Neural progenitor cell (in vitro differentiated cells): ENCODE data around the gene DISC1. TPM values are rescaled to one million over a fixed set of nuclear protein-coding genes. Genes with fewer than 3 reads are reported as not detected.
A peak's percentile ranks its signal among the peaks of the same experiment; 100 is the strongest.

Experiments
- DNase-seq: peaks from one replicate; pipeline ENCODE4 v3.0.0-alpha.2; 2016; ENCODE audit warnings: low spot score
- H2AFZ ChIP-seq: fragments of 200-600 bp; sonication (generic); replicated peaks from 2 replicates; pipeline ENCODE4 v1.6.1; 2016; ENCODE audit warnings: antibody characterized with exemption
- H3F3A ChIP-seq: fragments of 200-600 bp; sonication (generic); 2 replicates; pipeline ENCODE4 v1.6.1; 2016; ENCODE audit warnings: antibody characterized with exemption, low read depth
- H3K27ac ChIP-seq: fragments of 200-600 bp; sonication (generic); 2 replicates; pipeline ENCODE4 v1.5.1; 2016; ENCODE audit warnings: mild to moderate bottlenecking
- H3K27me3 ChIP-seq: fragments of 200-600 bp; sonication (generic); 2 replicates; pipeline ENCODE4 v1.6.1; 2016; ENCODE audit warnings: mild to moderate bottlenecking, moderate library complexity
- H3K36me3 ChIP-seq: fragments of 200-600 bp; sonication (generic); 2 replicates; pipeline ENCODE4 v1.5.1; 2016
- H3K4me1 ChIP-seq: fragments of 200-600 bp; sonication (generic); 2 replicates; pipeline ENCODE4 v1.6.1; 2016; ENCODE audit warnings: mixed run types
- H3K4me2 ChIP-seq: fragments of 200-600 bp; sonication (generic); 2 replicates; pipeline ENCODE4 v1.6.1; 2016
- H3K4me3 ChIP-seq: fragments of 200-600 bp; sonication (generic); 2 replicates; pipeline ENCODE4 v1.5.1; 2016
- H3K79me2 ChIP-seq: fragments of 200-600 bp; sonication (generic); 2 replicates; pipeline ENCODE4 v1.6.1; 2016; ENCODE audit warnings: low read depth
- H3K9ac ChIP-seq: fragments of 200-600 bp; sonication (generic); 2 replicates; pipeline ENCODE4 v1.6.1; 2016
- H3K9me3 ChIP-seq: fragments of 200-600 bp; sonication (generic); 2 replicates; pipeline ENCODE4 v1.5.1; 2016; ENCODE audit warnings: low read depth
- H4K20me1 ChIP-seq: fragments of 200-600 bp; sonication (generic); 2 replicates; pipeline ENCODE4 v1.6.1; 2016; ENCODE audit warnings: low read depth
- H3K27ac Mint-ChIP-seq: 3 replicates; pipeline ENCODE4 v1.8.0; 2021; ENCODE audit warnings: mixed read lengths
- H3K27me3 Mint-ChIP-seq: 2 replicates; pipeline ENCODE4 v1.8.0; 2022; ENCODE audit warnings: low read depth, mild to moderate bottlenecking, inconsistent platforms, moderate library complexity, mixed read lengths; ENCODE audit not compliant: insufficient read depth
- H3K36me3 Mint-ChIP-seq: 3 replicates; pipeline ENCODE4 v1.8.0; 2021; ENCODE audit warnings: mixed read lengths
- H3K4me1 Mint-ChIP-seq: 3 replicates; pipeline ENCODE4 v1.8.0; 2021; ENCODE audit warnings: mixed read lengths
- H3K4me3 Mint-ChIP-seq: 3 replicates; pipeline ENCODE4 v1.8.0; 2021; ENCODE audit warnings: mild to moderate bottlenecking, moderate library complexity, mixed read lengths
- H3K9me3 Mint-ChIP-seq: 3 replicates; pipeline ENCODE4 v1.8.0; 2020; ENCODE audit warnings: mixed read lengths
- EZH2 ChIP-seq: fragments of 200-600 bp; sonication (generic); IDR thresholded peaks from 2 replicates; pipeline ENCODE4 v1.6.1; 2017; ENCODE audit warnings: antibody characterized with exemption, mild to moderate bottlenecking, moderate library complexity
- EZH2phosphoT487 ChIP-seq: fragments of 200-600 bp; sonication (generic); IDR thresholded peaks from 2 replicates; pipeline ENCODE4 v1.6.1; 2017; ENCODE audit warnings: antibody characterized with exemption
- total RNA-seq: library from RNA; depleted of rRNA; stranded (reverse); fragments of >200 nt; gene quantifications from 2 replicates; pipeline ENCODE4 v1.2.3, GENCODE V29; 2015; ENCODE audit warnings: low replicate concordance
- TF ChIP-seq, protein P1 (sequence below): fragments of 200-600 bp; sonication (generic); IDR thresholded peaks from 2 replicates; pipeline ENCODE4 v1.5.1; 2017; ENCODE audit warnings: antibody characterized with exemption, mild to moderate bottlenecking

Gene DISC1
- total RNA-seq, 1 donor from 2014 or later, result 1.8 TPM

DNA sequence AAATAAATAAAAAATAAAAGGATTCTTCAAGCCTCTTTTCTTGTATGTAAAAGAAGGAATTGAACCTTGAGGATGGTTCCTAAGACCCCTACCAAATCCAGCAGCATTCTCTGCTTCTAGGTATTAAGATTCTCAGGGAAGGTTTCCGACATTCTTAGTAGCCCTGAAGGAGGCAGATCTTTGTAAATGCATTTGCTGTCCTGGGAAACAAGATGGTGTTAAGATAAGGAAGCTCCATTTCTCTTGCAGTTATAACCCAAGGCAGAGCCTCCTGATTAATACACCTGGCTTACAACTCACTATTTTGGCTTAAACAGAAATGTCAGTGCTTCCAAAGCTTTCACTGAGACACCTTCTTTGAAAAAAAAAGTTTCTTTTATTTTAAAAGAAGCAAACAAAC lies 393.8 kb downstream of the DISC1 start:
- Histone ChIP-seq H3K79me2 (no peaks in the 10 kb centered on the region), H3K4me3 (no peak overlapping the region), H3K27me3 (no peaks in the 10 kb centered on the region), H3K27ac (no peak overlapping the region), H3K4me1 (no peaks in the 10 kb centered on the region), H3F3A (no peaks in the 10 kb centered on the region), H3K9me3 (no peaks in the 10 kb centered on the region), H4K20me1 (no peaks in the 10 kb centered on the region), H2AFZ (no peak overlapping the region), H3K36me3 (no peaks in the 10 kb centered on the region), H3K9ac (no peak overlapping the region), H3K4me2 (no peak overlapping the region)
- Mint-ChIP-seq H3K36me3 (no peaks in the 10 kb centered on the region), H3K27ac (no peak overlapping the region), H3K9me3 (no peaks in the 10 kb centered on the region), H3K4me1 (no peaks in the 10 kb centered on the region), H3K27me3 (no peaks in the 10 kb centered on the region), H3K4me3 (no peak overlapping the region)
- TF ChIP-seq, protein P1, sequence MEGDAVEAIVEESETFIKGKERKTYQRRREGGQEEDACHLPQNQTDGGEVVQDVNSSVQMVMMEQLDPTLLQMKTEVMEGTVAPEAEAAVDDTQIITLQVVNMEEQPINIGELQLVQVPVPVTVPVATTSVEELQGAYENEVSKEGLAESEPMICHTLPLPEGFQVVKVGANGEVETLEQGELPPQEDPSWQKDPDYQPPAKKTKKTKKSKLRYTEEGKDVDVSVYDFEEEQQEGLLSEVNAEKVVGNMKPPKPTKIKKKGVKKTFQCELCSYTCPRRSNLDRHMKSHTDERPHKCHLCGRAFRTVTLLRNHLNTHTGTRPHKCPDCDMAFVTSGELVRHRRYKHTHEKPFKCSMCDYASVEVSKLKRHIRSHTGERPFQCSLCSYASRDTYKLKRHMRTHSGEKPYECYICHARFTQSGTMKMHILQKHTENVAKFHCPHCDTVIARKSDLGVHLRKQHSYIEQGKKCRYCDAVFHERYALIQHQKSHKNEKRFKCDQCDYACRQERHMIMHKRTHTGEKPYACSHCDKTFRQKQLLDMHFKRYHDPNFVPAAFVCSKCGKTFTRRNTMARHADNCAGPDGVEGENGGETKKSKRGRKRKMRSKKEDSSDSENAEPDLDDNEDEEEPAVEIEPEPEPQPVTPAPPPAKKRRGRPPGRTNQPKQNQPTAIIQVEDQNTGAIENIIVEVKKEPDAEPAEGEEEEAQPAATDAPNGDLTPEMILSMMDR, result no peak
- no peak for TF ChIP-seq EZH2phosphoT487
- TF ChIP-seq EZH2, result no peak
- no peak for DNase-seq

DNA sequence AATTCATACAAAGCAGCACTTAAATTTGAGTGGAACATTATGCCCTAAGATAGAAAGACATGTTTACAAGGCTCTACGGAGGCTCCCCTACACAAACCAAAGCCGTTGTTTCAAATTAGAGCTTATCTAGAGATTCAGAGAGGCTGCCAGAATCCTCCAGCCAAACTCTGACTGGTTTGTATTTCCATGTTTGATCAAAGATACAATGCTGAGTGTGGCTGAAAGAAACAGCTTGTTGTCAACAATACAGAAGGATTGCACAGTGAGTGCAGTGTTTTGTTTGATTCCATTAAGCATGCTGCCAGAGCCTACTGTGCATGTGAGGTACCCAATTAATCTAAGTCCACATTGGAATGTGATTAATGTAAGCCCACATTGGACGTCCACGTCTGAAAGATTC lies 402.7 kb downstream of the DISC1 start:
- H3K4me3 ChIP-seq, result no peak overlapping the region
- H3K36me3 ChIP-seq, result no peaks in the 10 kb centered on the region
- H3K9ac ChIP-seq, result no peak overlapping the region
- Mint-ChIP-seq H3K4me1 (peaks cover 15% of the 10 kb centered on the region), H3K4me3 (no peak overlapping the region), H3K27ac (no peak overlapping the region), H3K36me3 (no peaks in the 10 kb centered on the region), H3K27me3 (peaks cover 2% of the 10 kb centered on the region), H3K9me3 (no peaks in the 10 kb centered on the region)
- TF ChIP-seq EZH2phosphoT487 (no peak), EZH2 (no peak)
- TF ChIP-seq, protein P1, result no peak
- peak; percentile 12 for DNase-seq
- H3F3A ChIP-seq, result no peaks in the 10 kb centered on the region
- no peak overlapping the region for H3K4me2 ChIP-seq
- no peak overlapping the region for H3K27ac ChIP-seq
- H4K20me1 ChIP-seq, result no peaks in the 10 kb centered on the region
- peaks cover 8% of the 10 kb centered on the region for H3K4me1 ChIP-seq
- no peaks in the 10 kb centered on the region for H3K27me3 ChIP-seq
- no peak overlapping the region for H2AFZ ChIP-seq
- H3K9me3 ChIP-seq, result no peaks in the 10 kb centered on the region
- no peaks in the 10 kb centered on the region for H3K79me2 ChIP-seq

DNA sequence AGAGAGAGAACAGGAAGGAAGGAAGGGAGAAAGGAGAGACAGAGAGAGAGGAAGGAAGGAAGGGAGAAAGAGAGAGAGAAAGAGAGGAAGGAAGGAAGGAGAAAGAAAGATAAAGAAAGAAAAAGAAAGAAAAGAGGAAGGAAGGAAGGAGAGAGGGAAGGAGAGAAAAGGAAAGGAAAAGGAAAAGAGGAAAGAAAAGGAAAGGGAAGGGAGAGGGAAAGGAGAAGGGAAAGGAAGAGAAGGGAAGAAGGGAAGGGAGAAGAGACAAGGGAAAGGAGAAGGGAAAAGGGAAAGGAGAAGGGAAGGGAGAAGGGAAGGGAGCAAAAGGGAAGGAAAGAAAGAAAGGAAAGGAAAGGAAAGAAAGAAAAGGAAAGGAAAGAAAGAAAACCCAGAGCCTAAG lies 404.6 kb downstream of the DISC1 start:
- DNase-seq, result no peak
- no peak overlapping the region for H3K4me3 Mint-ChIP-seq

More for the DNA sequence above, 404.6 kb downstream of the DISC1 start:
- H3K27me3 Mint-ChIP-seq, result no peaks in the 10 kb centered on the region
- TF ChIP-seq, protein P1, result no peak
- TF ChIP-seq EZH2phosphoT487, result no peak
- no peak for TF ChIP-seq EZH2
- H3K9me3 ChIP-seq, result no peaks in the 10 kb centered on the region
- H3K4me3 ChIP-seq, result no peak overlapping the region
- no peaks in the 10 kb centered on the region for H3K27me3 ChIP-seq
- no peak overlapping the region for H3K27ac Mint-ChIP-seq
- H3K79me2 ChIP-seq, result no peaks in the 10 kb centered on the region
- H3K9me3 Mint-ChIP-seq, result no peaks in the 10 kb centered on the region
- no peak overlapping the region for H3K9ac ChIP-seq
- no peaks in the 10 kb centered on the region for H3K36me3 Mint-ChIP-seq
- H3K36me3 ChIP-seq, result no peaks in the 10 kb centered on the region
- no peak overlapping the region for H2AFZ ChIP-seq
- peaks cover 24% of the 10 kb centered on the region for H3K4me1 Mint-ChIP-seq
- no peaks in the 10 kb centered on the region for H3F3A ChIP-seq
- H3K4me2 ChIP-seq, result no peak overlapping the region
- no peak overlapping the region for H3K27ac ChIP-seq
- H3K4me1 ChIP-seq, result peaks cover 8% of the 10 kb centered on the region
- no peaks in the 10 kb centered on the region for H4K20me1 ChIP-seq
